Measurements from ENCODE around the gene NR1H4. TPM values are rescaled to one million over a fixed set of nuclear protein-coding genes. Genes with fewer than 3 reads are reported as not detected.

NR1H4 gene
- total and polyA plus RNA-seq, 4 donors, result 0.06 to 1.3 TPM; not detected in 2

GRCh38 chr12:100564090-100564489 is 90.4 kb downstream of the NR1H4 start:
- ATAC-seq (ENCODE audit: insufficient read depth, low FRiP score) (no peak), DNase-seq (peak in 2 of 3 donors; percentile 58 to 66)
- Histone ChIP-seq H3K9ac (ENCODE audit: insufficient read depth in 1 of 2, low read length in 2 of 2) (no peak overlapping the region), H3K27ac (ENCODE audit: low read depth in 1 of 2, low read length in 1 of 2) (no peak overlapping the region), H3K4me1 (ENCODE audit: control insufficient read depth in 5 of 5, insufficient read depth in 5 of 5, low read length in 5 of 5) (peaks cover 0 to 3% (median 0%) of the 10 kb centered on the region in 5 donors), H3K36me3 (ENCODE audit: control insufficient read depth in 4 of 4, insufficient read depth in 4 of 4, low read length in 4 of 4) (no peaks in the 10 kb centered on the region), H3K27me3 (ENCODE audit: control insufficient read depth in 3 of 3, insufficient read depth in 3 of 3, low read length in 2 of 3) (peaks cover 0 to 34% (median 8%) of the 10 kb centered on the region in 3 donors), H3K4me3 (no peak overlapping the region), H3K9me3 (ENCODE audit: control insufficient read depth in 4 of 4, insufficient read depth in 3 of 4, low read length in 3 of 4) (no peaks in the 10 kb centered on the region)
- 45 to 49% methylated on average over 2 of the region's 2 CpGs for WGBS, 2 donors
- no peak for TF ChIP-seq CTCF (IDR thresholded peaks at IDR 0.05; ENCODE audit: control extremely low read depth, extremely low read depth)

DNA sequence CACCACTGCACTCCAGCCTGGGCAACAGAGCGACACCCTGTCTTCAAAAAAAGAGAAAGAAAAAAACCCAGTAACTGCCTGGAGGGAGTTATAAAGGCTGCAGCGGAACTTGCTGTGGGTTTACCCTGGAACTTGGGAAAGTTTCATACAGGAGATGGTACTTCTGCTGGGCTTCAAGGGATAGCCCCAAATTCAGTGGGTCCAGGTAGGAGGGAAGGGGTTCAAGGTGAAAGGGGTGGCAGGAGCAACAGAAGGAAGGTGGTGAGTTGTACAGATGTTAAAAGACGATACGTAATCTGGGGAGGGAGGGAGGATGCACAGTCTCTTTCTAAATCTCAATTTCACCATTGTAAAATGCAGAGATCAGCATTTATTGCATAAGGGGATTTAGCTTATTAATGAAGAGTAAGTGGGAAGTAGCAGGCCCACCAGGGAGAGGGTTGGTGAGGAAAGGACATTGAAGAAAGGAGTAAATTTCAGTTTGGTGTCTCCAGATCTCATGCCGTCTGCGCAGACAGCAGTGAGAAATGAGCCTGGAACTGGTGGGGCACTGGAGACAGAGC is 91.3 kb downstream of the NR1H4 start:
- Histone ChIP-seq H3K4me1 (ENCODE audit: control insufficient read depth in 5 of 5, insufficient read depth in 5 of 5, low read length in 5 of 5) (peaks cover 0 to 3% (median 0%) of the 10 kb centered on the region in 5 donors), H3K36me3 (ENCODE audit: control insufficient read depth in 4 of 4, insufficient read depth in 4 of 4, low read length in 4 of 4) (no peaks in the 10 kb centered on the region), H3K4me3 (no peak overlapping the region), H3K9me3 (ENCODE audit: control insufficient read depth in 4 of 4, insufficient read depth in 3 of 4, low read length in 3 of 4) (no peaks in the 10 kb centered on the region), H3K27me3 (ENCODE audit: control insufficient read depth in 3 of 3, insufficient read depth in 3 of 3, low read length in 2 of 3) (peaks cover 0 to 34% (median 8%) of the 10 kb centered on the region in 3 donors), H3K27ac (ENCODE audit: low read depth in 1 of 2, low read length in 1 of 2) (no peak overlapping the region), H3K9ac (ENCODE audit: insufficient read depth in 1 of 2, low read length in 2 of 2) (no peak overlapping the region)
- DNase-seq (no peak), ATAC-seq (ENCODE audit: insufficient read depth, low FRiP score) (no peak)
- 86 to 92% methylated on average over 6 of the region's 6 CpGs for WGBS, 2 donors
- no peak for TF ChIP-seq CTCF (IDR thresholded peaks at IDR 0.05; ENCODE audit: control extremely low read depth, extremely low read depth)

- peaks cover 0 to 34% (median 8%) of the 10 kb centered on the region in 3 donors for H3K27me3 ChIP-seq (ENCODE audit: control insufficient read depth in 3 of 3, insufficient read depth in 3 of 3, low read length in 2 of 3)
- no peak overlapping the region for H3K27ac ChIP-seq (ENCODE audit: low read depth in 1 of 2, low read length in 1 of 2)
- WGBS, 2 donors, result 63 to 72% methylated on average over 3 of the region's 3 CpGs
- no peak for TF ChIP-seq CTCF (IDR thresholded peaks at IDR 0.05; ENCODE audit: control extremely low read depth, extremely low read depth)
- H3K9ac ChIP-seq (ENCODE audit: insufficient read depth in 1 of 2, low read length in 2 of 2), result no peak overlapping the region
- H3K9me3 ChIP-seq (ENCODE audit: control insufficient read depth in 4 of 4, insufficient read depth in 3 of 4, low read length in 3 of 4), result no peaks in the 10 kb centered on the region
- ATAC-seq (ENCODE audit: insufficient read depth, low FRiP score) (no peak), DNase-seq (no peak)
- H3K4me3 ChIP-seq, result no peak overlapping the region
- peaks cover 0 to 3% (median 0%) of the 10 kb centered on the region in 5 donors for H3K4me1 ChIP-seq (ENCODE audit: control insufficient read depth in 5 of 5, insufficient read depth in 5 of 5, low read length in 5 of 5)
- H3K36me3 ChIP-seq (ENCODE audit: control insufficient read depth in 4 of 4, insufficient read depth in 4 of 4, low read length in 4 of 4), result no peaks in the 10 kb centered on the region
Measured at GRCh38 chr12:100565987-100566545, 92.4 kb downstream of the NR1H4 start.

Measured in lung (tissue), 12 donors.